Activated naive CD4-positive, alpha-beta T cell treated with anti-CD3 and anti-CD28 coated beads, Interleukin-2, amount 50 U/mL, for 24 hours (primary cell): ENCODE results near the gene KIAA0408.
A peak's percentile ranks its signal among the peaks of the same experiment; 100 is the strongest.
"Not testable (repeated sequence)": the region's sequence is repeated elsewhere in the genome, so short reads cannot be mapped to it uniquely, and the experiment has no call there.

Experiments
- H3K27ac Mint-ChIP-seq: one replicate; pipeline ENCODE4 v1.8.0; 2021; ENCODE audit warnings: mild to moderate bottlenecking, mixed read lengths
- H3K27me3 Mint-ChIP-seq: one replicate; pipeline ENCODE4 v1.8.0; 2021; ENCODE audit warnings: mixed read lengths
- H3K36me3 Mint-ChIP-seq: one replicate; pipeline ENCODE4 v1.8.0; 2021; ENCODE audit warnings: mixed read lengths
- H3K4me1 Mint-ChIP-seq: one replicate; pipeline ENCODE4 v1.8.0; 2021; ENCODE audit warnings: mixed read lengths
- H3K4me3 Mint-ChIP-seq: one replicate; pipeline ENCODE4 v1.8.0; 2021; ENCODE audit warnings: mild to moderate bottlenecking, mixed read lengths
- H3K9me3 Mint-ChIP-seq: one replicate; pipeline ENCODE4 v1.8.0; 2021; ENCODE audit warnings: mixed read lengths

KIAA0408 gene

GRCh38 chr6:127447780-127448179 lies 11.4 kb downstream of the KIAA0408 start:
- Mint-ChIP-seq H3K4me1 (no peaks in the 10 kb centered on the region), H3K4me3 (no peak overlapping the region), H3K36me3 (peaks cover 7% of the 10 kb centered on the region), H3K27me3 (peaks cover 1% of the 10 kb centered on the region), H3K27ac (no peak overlapping the region), H3K9me3 (no peaks in the 10 kb centered on the region)

GRCh38 chr6:127446356-127446755 lies 12.8 kb downstream of the KIAA0408 start:
- Mint-ChIP-seq H3K4me1 (no peaks in the 10 kb centered on the region), H3K27ac (no peak overlapping the region), H3K27me3 (peaks cover 1% of the 10 kb centered on the region), H3K9me3 (no peaks in the 10 kb centered on the region), H3K4me3 (no peak overlapping the region), H3K36me3 (peaks cover 7% of the 10 kb centered on the region)

- Mint-ChIP-seq H3K9me3 (no peaks in the 10 kb centered on the region), H3K36me3 (no peaks in the 10 kb centered on the region), H3K27me3 (peaks cover 1% of the 10 kb centered on the region), H3K27ac (no peak overlapping the region), H3K4me3 (no peak overlapping the region), H3K4me1 (no peaks in the 10 kb centered on the region)
These were observed 17.3 kb downstream of the KIAA0408 start for GRCh38 chr6:127441881-127442280.

- Mint-ChIP-seq H3K27me3 (peaks cover 1% of the 10 kb centered on the region), H3K27ac (no peak overlapping the region), H3K9me3 (no peaks in the 10 kb centered on the region), H3K4me1 (no peaks in the 10 kb centered on the region), H3K4me3 (no peak overlapping the region), H3K36me3 (no peaks in the 10 kb centered on the region)
These were observed 19.5 kb downstream of the KIAA0408 start for GRCh38 chr6:127439718-127440117.

GRCh38 chr6:127436578-127437110 lies 22.5 kb downstream of the KIAA0408 start:
- Mint-ChIP-seq H3K27ac (no peak overlapping the region), H3K9me3 (no peaks in the 10 kb centered on the region), H3K4me1 (no peaks in the 10 kb centered on the region), H3K36me3 (no peaks in the 10 kb centered on the region), H3K4me3 (no peak overlapping the region), H3K27me3 (no peaks in the 10 kb centered on the region)

- Mint-ChIP-seq H3K27ac (no peak overlapping the region), H3K4me1 (no peaks in the 10 kb centered on the region), H3K4me3 (no peak overlapping the region), H3K27me3 (no peaks in the 10 kb centered on the region), H3K36me3 (no peaks in the 10 kb centered on the region), H3K9me3 (no peaks in the 10 kb centered on the region)
These were observed 23.5 kb downstream of the KIAA0408 start for GRCh38 chr6:127435626-127436220.

- H3K4me1 Mint-ChIP-seq: no peaks in the 10 kb centered on the region
- H3K9me3 Mint-ChIP-seq: no peaks in the 10 kb centered on the region
- no peaks in the 10 kb centered on the region for H3K36me3 Mint-ChIP-seq
- no peaks in the 10 kb centered on the region for H3K27me3 Mint-ChIP-seq
- H3K4me3 Mint-ChIP-seq: no peak overlapping the region
- no peak overlapping the region for H3K27ac Mint-ChIP-seq
These were observed 24.5 kb downstream of the KIAA0408 start for GRCh38 chr6:127434651-127435050.

- H3K4me1 Mint-ChIP-seq, H3K36me3 Mint-ChIP-seq, H3K27me3 Mint-ChIP-seq: not testable (repeated sequence)
These were observed 30.6 kb downstream of the KIAA0408 start for GRCh38 chr6:127428562-127428961.

GRCh38 chr6:127423921-127424320 lies 35.3 kb downstream of the KIAA0408 start:
- H3K36me3 Mint-ChIP-seq: no peaks in the 10 kb centered on the region
- H3K27ac Mint-ChIP-seq: peak overlapping the region; percentile 86
- H3K4me3 Mint-ChIP-seq: no peak overlapping the region
- no peaks in the 10 kb centered on the region for H3K27me3 Mint-ChIP-seq
- peaks cover 19% of the 10 kb centered on the region for H3K4me1 Mint-ChIP-seq
- H3K9me3 Mint-ChIP-seq: no peaks in the 10 kb centered on the region

More at GRCh38 chr6:127428562-127428961, 30.6 kb downstream of the KIAA0408 start:
- not testable (repeated sequence) for H3K27ac Mint-ChIP-seq, H3K9me3 Mint-ChIP-seq, H3K4me3 Mint-ChIP-seq

GRCh38 chr6:127421164-127421563 lies 38.0 kb downstream of the KIAA0408 start:
- not testable (repeated sequence) for H3K36me3 Mint-ChIP-seq, H3K9me3 Mint-ChIP-seq, H3K27me3 Mint-ChIP-seq
- peak overlapping the region; percentile 54 for H3K4me3 Mint-ChIP-seq
- H3K4me1 Mint-ChIP-seq: peaks cover 19% of the 10 kb centered on the region
- H3K27ac Mint-ChIP-seq: peak overlapping the region; percentile 21

GRCh38 chr6:127420556-127420955 lies 38.6 kb downstream of the KIAA0408 start:
- peak overlapping the region; percentile 54 for H3K4me3 Mint-ChIP-seq
- peak overlapping the region; percentile 92 for H3K27ac Mint-ChIP-seq
- H3K27me3 Mint-ChIP-seq: no peaks in the 10 kb centered on the region
- no peaks in the 10 kb centered on the region for H3K9me3 Mint-ChIP-seq
- H3K4me1 Mint-ChIP-seq: peaks cover 19% of the 10 kb centered on the region
- peaks cover 2% of the 10 kb centered on the region for H3K36me3 Mint-ChIP-seq

- Mint-ChIP-seq H3K27me3 (no peaks in the 10 kb centered on the region), H3K36me3 (peaks cover 2% of the 10 kb centered on the region), H3K4me3 (no peak overlapping the region), H3K4me1 (peaks cover 5% of the 10 kb centered on the region), H3K27ac (no peak overlapping the region), H3K9me3 (no peaks in the 10 kb centered on the region)
These were observed 44.1 kb downstream of the KIAA0408 start for GRCh38 chr6:127415096-127415495.

GRCh38 chr6:127413123-127413522 lies 46.1 kb downstream of the KIAA0408 start:
- not testable (repeated sequence) for H3K9me3 Mint-ChIP-seq, H3K36me3 Mint-ChIP-seq, H3K4me1 Mint-ChIP-seq, H3K4me3 Mint-ChIP-seq, H3K27me3 Mint-ChIP-seq, H3K27ac Mint-ChIP-seq

GRCh38 chr6:127412016-127412415 lies 47.2 kb downstream of the KIAA0408 start:
- not testable (repeated sequence) for H3K4me3 Mint-ChIP-seq, H3K27me3 Mint-ChIP-seq, H3K9me3 Mint-ChIP-seq, H3K36me3 Mint-ChIP-seq, H3K4me1 Mint-ChIP-seq, H3K27ac Mint-ChIP-seq
